Measurements from ENCODE around the gene CPT1A.

The CPT1A gene

DNA sequence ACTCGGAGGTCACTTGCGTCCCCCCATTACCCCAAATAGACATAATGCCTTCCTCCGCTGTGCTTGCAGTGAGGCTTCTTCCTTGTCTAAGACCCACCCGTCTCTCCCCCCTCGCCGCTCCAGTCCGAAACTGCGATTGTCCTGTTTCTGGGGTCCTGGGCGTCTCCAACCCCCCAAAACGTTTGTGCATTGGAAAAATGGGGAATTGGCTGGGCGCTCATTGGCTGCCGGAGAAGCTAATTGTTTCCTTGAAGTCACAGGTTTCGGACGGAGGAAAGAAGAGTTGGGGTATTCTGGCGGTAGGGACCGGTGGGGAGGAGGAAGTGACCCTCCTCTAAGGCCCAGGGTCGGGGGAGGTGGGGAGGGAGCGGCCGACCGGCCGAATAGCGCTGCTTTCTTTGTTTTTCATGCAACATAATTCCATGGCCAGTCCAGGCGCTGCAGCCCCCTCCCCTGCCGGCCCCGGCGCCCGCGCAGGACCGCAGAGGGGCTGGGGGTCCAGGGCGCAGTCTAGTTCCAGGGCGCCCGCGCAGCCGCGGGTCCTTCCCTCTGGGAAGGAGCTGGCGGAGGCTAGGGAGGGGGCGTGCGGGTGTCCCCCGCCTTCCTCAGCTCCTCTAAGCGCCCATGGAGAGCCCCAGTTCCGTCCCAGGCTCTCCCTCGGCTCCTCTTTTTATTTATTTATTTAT lies 12.7 kb upstream of the CPT1A start:
- peak overlapping the region; percentile 25 to 75 for H3K4me3 ChIP-seq (ENCODE audit: low read depth in 1 of 2, low read length in 2 of 2)
- peaks cover 7 to 10% of the 10 kb centered on the region in 2 donors for H3K27me3 ChIP-seq (ENCODE audit: control insufficient read depth in 1 of 2, insufficient read depth in 2 of 2, low read length in 2 of 2)
- H3K4me1 ChIP-seq (ENCODE audit: control insufficient read depth in 1 of 2, insufficient read depth in 2 of 2, low read length in 2 of 2), result peaks cover 14 to 28% of the 10 kb centered on the region in 2 donors

DNA sequence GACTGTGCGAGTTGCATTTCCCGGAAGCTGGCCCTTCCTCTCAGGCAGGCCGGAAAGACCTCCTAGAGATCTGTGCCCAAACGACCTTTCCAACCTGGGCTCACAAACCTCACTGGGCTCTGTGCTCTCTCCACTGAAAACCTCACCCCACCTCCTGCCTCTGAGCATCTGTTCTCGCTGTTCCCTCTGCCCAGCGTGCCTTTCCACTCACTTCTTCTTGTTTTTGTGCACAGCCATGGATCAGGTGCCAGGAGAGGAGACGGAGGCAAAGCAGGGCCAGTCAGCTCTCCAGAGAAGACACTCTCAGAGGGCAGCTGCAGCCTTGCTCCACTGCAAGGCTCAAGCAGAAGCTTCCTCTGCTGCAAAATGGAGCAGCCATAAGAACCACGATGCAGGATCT lies 10.9 kb upstream of the CPT1A start:
- Histone ChIP-seq H3K9me3 (ENCODE audit: control insufficient read depth in 1 of 2, low read length in 2 of 2) (no peaks in the 10 kb centered on the region), H3K36me3 (ENCODE audit: control insufficient read depth in 1 of 2, insufficient read depth in 2 of 2, low read length in 2 of 2) (no peaks in the 10 kb centered on the region), H3K9ac (ENCODE audit: low read depth in 1 of 2, low read length in 2 of 2) (no peak overlapping the region), H3K4me1 (ENCODE audit: control insufficient read depth in 1 of 2, insufficient read depth in 2 of 2, low read length in 2 of 2) (peaks cover 10 to 28% of the 10 kb centered on the region in 2 donors), H3K27me3 (ENCODE audit: control insufficient read depth in 1 of 2, insufficient read depth in 2 of 2, low read length in 2 of 2) (peaks cover 7 to 10% of the 10 kb centered on the region in 2 donors), H3K4me3 (ENCODE audit: low read depth in 1 of 2, low read length in 2 of 2) (no peak overlapping the region), H3K27ac (ENCODE audit: low read depth, low read length) (no peak overlapping the region)

More for the DNA sequence above, 12.7 kb upstream of the CPT1A start:
- no peak overlapping the region for H3K9ac ChIP-seq (ENCODE audit: low read depth in 1 of 2, low read length in 2 of 2)
- no peaks in the 10 kb centered on the region for H3K36me3 ChIP-seq (ENCODE audit: control insufficient read depth in 1 of 2, insufficient read depth in 2 of 2, low read length in 2 of 2)
- no peak overlapping the region for H3K27ac ChIP-seq (ENCODE audit: low read depth, low read length)
- H3K9me3 ChIP-seq (ENCODE audit: control insufficient read depth in 1 of 2, low read length in 2 of 2), result no peaks in the 10 kb centered on the region

DNA sequence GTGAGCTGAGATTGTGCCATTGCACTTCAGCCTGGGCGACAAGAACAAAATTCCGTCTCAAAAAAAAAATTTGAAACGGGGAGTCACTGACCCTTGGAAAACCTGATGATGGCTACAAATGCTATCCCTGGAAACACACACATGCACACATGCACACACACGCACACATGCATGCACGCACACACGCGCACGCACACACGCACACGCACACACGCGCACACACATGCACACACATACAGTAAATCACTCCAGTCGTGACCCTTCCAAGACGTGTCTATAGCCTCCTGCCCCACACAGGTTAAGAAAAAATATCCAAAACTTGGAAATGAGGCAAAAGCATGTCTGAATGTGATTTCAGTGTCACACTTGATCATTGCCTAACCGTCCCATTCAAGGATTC lies 6.7 kb upstream of the CPT1A start:
- Histone ChIP-seq H3K9me3 (ENCODE audit: control insufficient read depth in 1 of 2, low read length in 2 of 2) (no peaks in the 10 kb centered on the region), H3K9ac (ENCODE audit: low read depth in 1 of 2, low read length in 2 of 2) (no peak overlapping the region), H3K36me3 (ENCODE audit: control insufficient read depth in 1 of 2, insufficient read depth in 2 of 2, low read length in 2 of 2) (no peaks in the 10 kb centered on the region), H3K27ac (ENCODE audit: low read depth, low read length) (no peak overlapping the region), H3K4me3 (ENCODE audit: low read depth in 1 of 2, low read length in 2 of 2) (no peak overlapping the region), H3K4me1 (ENCODE audit: control insufficient read depth in 1 of 2, insufficient read depth in 2 of 2, low read length in 2 of 2) (peaks cover 8 to 9% of the 10 kb centered on the region in 2 donors), H3K27me3 (ENCODE audit: control insufficient read depth in 1 of 2, insufficient read depth in 2 of 2, low read length in 2 of 2) (no peaks in the 10 kb centered on the region)

DNA sequence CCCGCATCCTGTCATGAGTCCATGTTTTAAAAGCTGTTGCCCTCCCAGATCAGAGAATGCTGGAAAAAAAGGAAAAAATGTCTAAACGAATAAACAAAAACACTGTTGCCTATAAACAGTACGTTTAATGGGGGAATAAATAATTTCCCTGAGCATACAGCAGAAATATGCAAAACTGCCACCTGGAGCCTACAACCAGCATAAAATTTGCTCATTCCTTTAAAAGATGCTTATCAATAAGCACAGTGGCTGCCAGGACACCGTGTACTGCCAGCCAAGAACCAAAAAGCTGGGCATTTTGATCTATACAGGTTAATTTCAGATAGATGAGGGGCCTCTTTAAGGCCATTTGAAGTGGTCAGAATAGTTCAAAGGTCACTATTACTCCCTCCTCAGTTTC lies 5.7 kb upstream of the CPT1A start:
- Histone ChIP-seq H3K4me1 (ENCODE audit: control insufficient read depth in 1 of 2, insufficient read depth in 2 of 2, low read length in 2 of 2) (peaks cover 19% of the 10 kb centered on the region in 2 donors), H3K9ac (ENCODE audit: low read depth in 1 of 2, low read length in 2 of 2) (no peak overlapping the region), H3K27me3 (ENCODE audit: control insufficient read depth in 1 of 2, insufficient read depth in 2 of 2, low read length in 2 of 2) (no peaks in the 10 kb centered on the region), H3K9me3 (ENCODE audit: control insufficient read depth in 1 of 2, low read length in 2 of 2) (no peaks in the 10 kb centered on the region), H3K27ac (ENCODE audit: low read depth, low read length) (no peak overlapping the region), H3K36me3 (ENCODE audit: control insufficient read depth in 1 of 2, insufficient read depth in 2 of 2, low read length in 2 of 2) (no peaks in the 10 kb centered on the region), H3K4me3 (ENCODE audit: low read depth in 1 of 2, low read length in 2 of 2) (no peak overlapping the region)

DNA sequence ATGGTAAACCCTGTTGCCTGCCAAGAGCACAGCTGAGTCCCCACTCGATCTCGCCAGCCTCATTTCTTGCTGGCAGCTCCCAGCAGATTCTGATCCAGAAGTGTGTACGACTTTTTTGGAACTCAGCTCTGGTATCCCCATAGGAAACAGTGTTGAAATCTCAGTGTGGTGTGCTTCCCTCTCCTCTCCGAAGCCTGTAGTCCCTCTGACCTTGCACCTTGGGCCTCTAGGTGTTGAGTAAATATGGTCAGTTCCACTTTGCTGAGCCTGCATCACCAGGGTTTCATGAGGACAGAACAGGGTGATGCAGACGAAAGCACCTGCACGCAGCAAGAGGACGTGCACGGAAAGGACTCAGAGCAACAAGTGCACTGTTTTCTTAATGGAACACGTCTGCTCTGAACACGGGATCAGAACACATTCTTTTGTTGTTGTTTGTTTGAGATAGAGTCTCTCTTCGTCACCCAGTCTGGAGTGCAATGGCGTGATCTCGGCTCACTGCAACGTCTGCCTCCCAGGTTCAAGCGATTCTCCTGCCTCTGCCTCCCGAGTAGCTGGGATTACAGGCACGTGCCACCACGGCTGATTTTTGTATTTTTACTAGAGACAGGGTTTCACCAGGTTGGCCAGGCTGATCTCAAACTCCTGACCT lies 3.8 kb upstream of the CPT1A start:
- H3K4me1 ChIP-seq (ENCODE audit: control insufficient read depth in 1 of 2, insufficient read depth in 2 of 2, low read length in 2 of 2), result peaks cover 23 to 24% of the 10 kb centered on the region in 2 donors
- no peaks in the 10 kb centered on the region for H3K9me3 ChIP-seq (ENCODE audit: control insufficient read depth in 1 of 2, low read length in 2 of 2)
- no peaks in the 10 kb centered on the region for H3K36me3 ChIP-seq (ENCODE audit: control insufficient read depth in 1 of 2, insufficient read depth in 2 of 2, low read length in 2 of 2)
- H3K9ac ChIP-seq (ENCODE audit: low read depth in 1 of 2, low read length in 2 of 2), result no peak overlapping the region
- H3K27ac ChIP-seq (ENCODE audit: low read depth, low read length), result no peak overlapping the region
- H3K4me3 ChIP-seq (ENCODE audit: low read depth in 1 of 2, low read length in 2 of 2), result no peak overlapping the region
- no peaks in the 10 kb centered on the region for H3K27me3 ChIP-seq (ENCODE audit: control insufficient read depth in 1 of 2, insufficient read depth in 2 of 2, low read length in 2 of 2)

DNA sequence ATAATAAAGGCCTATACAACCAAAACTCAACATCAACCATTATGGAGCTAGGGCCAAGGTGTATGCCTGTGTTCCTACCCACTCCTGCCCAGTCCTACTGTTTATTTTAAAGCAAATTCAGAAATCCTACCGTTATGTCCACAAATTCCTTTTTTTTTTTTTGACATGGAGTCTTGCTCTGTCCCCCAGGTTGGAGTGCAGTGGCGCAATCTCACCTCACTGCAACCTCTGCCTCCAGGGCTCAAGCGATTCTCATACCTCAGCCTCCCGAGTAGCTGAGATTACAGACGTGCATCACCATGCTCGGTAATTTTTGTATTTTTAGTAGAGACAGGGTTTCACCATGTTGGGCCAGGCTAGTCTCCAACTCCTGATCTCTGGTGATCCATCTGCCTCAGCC lies 3.1 kb upstream of the CPT1A start:
- H3K9ac ChIP-seq (ENCODE audit: low read depth in 1 of 2, low read length in 2 of 2), result no peak overlapping the region
- no peaks in the 10 kb centered on the region for H3K9me3 ChIP-seq (ENCODE audit: control insufficient read depth in 1 of 2, low read length in 2 of 2)
- no peaks in the 10 kb centered on the region for H3K27me3 ChIP-seq (ENCODE audit: control insufficient read depth in 1 of 2, insufficient read depth in 2 of 2, low read length in 2 of 2)
- H3K27ac ChIP-seq (ENCODE audit: low read depth, low read length), result no peak overlapping the region
- no peak overlapping the region for H3K4me3 ChIP-seq (ENCODE audit: low read depth in 1 of 2, low read length in 2 of 2)
- peaks cover 23 to 29% of the 10 kb centered on the region in 2 donors for H3K4me1 ChIP-seq (ENCODE audit: control insufficient read depth in 1 of 2, insufficient read depth in 2 of 2, low read length in 2 of 2)
- H3K36me3 ChIP-seq (ENCODE audit: control insufficient read depth in 1 of 2, insufficient read depth in 2 of 2, low read length in 2 of 2), result no peaks in the 10 kb centered on the region

DNA sequence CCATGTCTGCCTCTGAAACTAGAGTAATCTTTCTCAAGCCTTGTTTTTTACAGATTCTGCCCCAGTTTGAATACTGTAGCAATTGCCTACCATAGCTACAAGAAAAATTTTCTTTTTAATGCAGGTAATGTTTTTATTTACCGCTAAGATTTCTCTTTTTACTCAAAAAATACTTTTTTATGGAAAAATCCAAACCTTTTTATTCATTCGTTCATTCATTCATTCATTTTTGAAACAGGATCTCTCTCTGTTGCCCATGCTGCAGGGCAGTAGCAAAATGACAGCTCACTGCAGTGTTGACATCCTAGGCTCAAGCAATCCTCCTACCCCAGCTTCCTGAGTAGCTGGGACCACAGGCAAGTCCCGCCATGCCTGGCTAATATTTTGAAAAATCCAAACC lies 2.7 kb upstream of the CPT1A start:
- Histone ChIP-seq H3K9me3 (ENCODE audit: control insufficient read depth in 1 of 2, low read length in 2 of 2) (no peaks in the 10 kb centered on the region), H3K27me3 (ENCODE audit: control insufficient read depth in 1 of 2, insufficient read depth in 2 of 2, low read length in 2 of 2) (no peaks in the 10 kb centered on the region), H3K4me3 (ENCODE audit: low read depth in 1 of 2, low read length in 2 of 2) (peak overlapping the region in 1 of 2 donors; percentile 72), H3K27ac (ENCODE audit: low read depth, low read length) (peak overlapping the region; percentile 74), H3K36me3 (ENCODE audit: control insufficient read depth in 1 of 2, insufficient read depth in 2 of 2, low read length in 2 of 2) (no peaks in the 10 kb centered on the region), H3K9ac (ENCODE audit: low read depth in 1 of 2, low read length in 2 of 2) (peak overlapping the region; percentile 39 to 41), H3K4me1 (ENCODE audit: control insufficient read depth in 1 of 2, insufficient read depth in 2 of 2, low read length in 2 of 2) (peaks cover 23 to 33% of the 10 kb centered on the region in 2 donors)

DNA sequence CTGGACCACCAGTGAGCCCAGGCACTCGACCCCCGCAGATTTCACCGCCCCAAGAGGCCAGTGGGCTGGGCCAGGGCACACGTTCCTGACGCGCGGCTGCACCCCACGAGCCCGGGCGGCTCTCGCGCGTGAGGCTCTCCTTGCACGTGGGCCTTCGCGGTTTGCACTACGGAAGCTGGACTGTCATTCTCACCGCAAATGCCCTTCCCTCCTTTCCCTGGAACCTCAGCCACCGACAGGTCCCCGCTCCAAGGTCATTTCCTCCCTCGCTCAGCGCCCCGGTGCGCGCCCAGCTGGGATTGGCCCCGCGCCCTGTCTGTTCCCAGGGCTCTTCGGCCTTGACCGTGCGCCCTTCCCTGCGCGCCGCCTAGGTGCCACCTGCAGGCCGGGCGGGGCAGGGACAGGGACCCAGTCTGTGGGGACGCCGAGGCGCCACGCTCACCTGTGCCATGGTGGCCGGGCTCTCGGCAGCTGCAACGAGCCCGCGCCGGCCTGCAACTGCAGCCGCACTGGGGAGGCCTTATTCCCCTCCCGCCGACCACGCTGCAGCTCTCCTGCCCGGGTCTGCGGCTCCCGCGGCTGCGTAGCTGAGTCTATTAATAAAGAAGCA lies 2.1 kb upstream of the CPT1A start:
- Histone ChIP-seq H3K36me3 (ENCODE audit: control insufficient read depth in 1 of 2, insufficient read depth in 2 of 2, low read length in 2 of 2) (no peaks in the 10 kb centered on the region), H3K4me1 (ENCODE audit: control insufficient read depth in 1 of 2, insufficient read depth in 2 of 2, low read length in 2 of 2) (peaks cover 23 to 34% of the 10 kb centered on the region in 2 donors), H3K4me3 (ENCODE audit: low read depth in 1 of 2, low read length in 2 of 2) (peak overlapping the region; percentile 72 to 82), H3K27me3 (ENCODE audit: control insufficient read depth in 1 of 2, insufficient read depth in 2 of 2, low read length in 2 of 2) (no peaks in the 10 kb centered on the region), H3K27ac (ENCODE audit: low read depth, low read length) (peak overlapping the region; percentile 74), H3K9me3 (ENCODE audit: control insufficient read depth in 1 of 2, low read length in 2 of 2) (no peaks in the 10 kb centered on the region), H3K9ac (ENCODE audit: low read depth in 1 of 2, low read length in 2 of 2) (peak overlapping the region; percentile 41 to 72)

DNA sequence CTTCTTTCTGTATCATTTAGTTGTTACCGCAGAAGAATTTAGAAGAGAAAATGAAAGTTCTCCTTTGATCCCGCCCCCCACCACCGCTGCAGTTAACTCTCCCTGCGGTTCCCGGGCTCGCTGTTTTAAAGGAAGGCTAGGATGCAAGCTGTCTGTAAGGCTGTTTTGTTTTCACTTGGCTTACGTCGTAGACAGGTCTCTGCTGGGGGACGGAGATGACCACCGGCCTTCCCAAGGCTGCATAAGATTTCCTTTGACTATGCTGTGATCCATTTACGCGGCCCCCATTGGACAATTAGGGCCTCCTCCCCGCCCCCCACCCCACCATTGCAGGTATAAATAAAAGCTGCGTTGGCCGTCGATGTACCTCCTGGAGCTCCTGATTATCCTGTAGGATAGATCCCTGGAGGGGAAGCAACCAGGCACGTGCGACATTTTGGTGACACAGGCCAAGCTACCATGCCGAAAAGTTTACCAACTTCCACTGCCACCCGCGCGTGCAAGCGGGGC lies 1.4 kb upstream of the CPT1A start:
- peaks cover 25 to 41% of the 10 kb centered on the region in 2 donors for H3K4me1 ChIP-seq (ENCODE audit: control insufficient read depth in 1 of 2, insufficient read depth in 2 of 2, low read length in 2 of 2)
- no peaks in the 10 kb centered on the region for H3K27me3 ChIP-seq (ENCODE audit: control insufficient read depth in 1 of 2, insufficient read depth in 2 of 2, low read length in 2 of 2)
- no peaks in the 10 kb centered on the region for H3K36me3 ChIP-seq (ENCODE audit: control insufficient read depth in 1 of 2, insufficient read depth in 2 of 2, low read length in 2 of 2)
- peak overlapping the region; percentile 41 to 72 for H3K9ac ChIP-seq (ENCODE audit: low read depth in 1 of 2, low read length in 2 of 2)
- H3K9me3 ChIP-seq (ENCODE audit: control insufficient read depth in 1 of 2, low read length in 2 of 2), result no peaks in the 10 kb centered on the region
- peak overlapping the region; percentile 72 to 82 for H3K4me3 ChIP-seq (ENCODE audit: low read depth in 1 of 2, low read length in 2 of 2)
- no peak overlapping the region for H3K27ac ChIP-seq (ENCODE audit: low read depth, low read length)

DNA sequence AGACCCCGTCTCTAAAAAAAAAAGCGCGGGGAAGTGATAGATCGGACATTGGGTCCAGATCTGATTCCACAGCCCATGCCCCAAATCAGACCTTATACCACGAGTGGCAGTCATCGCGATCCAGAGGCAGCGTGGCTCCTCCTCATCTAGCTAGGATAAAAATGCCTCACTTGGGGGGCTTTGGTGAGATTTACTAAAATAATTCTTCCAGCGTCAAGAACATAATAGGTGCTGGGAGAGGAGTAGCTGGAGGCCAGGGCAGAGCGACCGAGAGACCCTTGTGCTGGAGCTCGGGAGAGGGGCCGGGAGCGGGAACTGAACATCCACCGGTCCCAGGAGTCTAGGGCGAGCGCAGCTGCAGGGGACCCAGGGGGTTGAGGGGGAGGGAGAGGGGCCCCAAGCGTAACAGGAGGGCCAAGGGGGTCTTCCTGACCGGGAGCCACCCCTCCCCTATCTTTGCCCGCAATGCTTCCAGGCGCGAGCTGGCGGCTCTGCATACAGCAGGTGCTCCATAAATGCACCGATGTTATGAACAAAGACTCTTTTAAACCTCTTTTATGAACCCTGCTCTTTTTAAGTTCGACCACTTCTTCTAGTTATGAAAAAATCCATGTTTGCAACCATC lies 823 bp upstream of the CPT1A start:
- Histone ChIP-seq H3K27ac (ENCODE audit: low read depth, low read length) (no peak overlapping the region), H3K27me3 (ENCODE audit: control insufficient read depth in 1 of 2, insufficient read depth in 2 of 2, low read length in 2 of 2) (no peaks in the 10 kb centered on the region), H3K36me3 (ENCODE audit: control insufficient read depth in 1 of 2, insufficient read depth in 2 of 2, low read length in 2 of 2) (peaks cover 0 to under 1% of the 10 kb centered on the region in 2 donors), H3K9me3 (ENCODE audit: control insufficient read depth in 1 of 2, low read length in 2 of 2) (no peaks in the 10 kb centered on the region), H3K4me1 (ENCODE audit: control insufficient read depth in 1 of 2, insufficient read depth in 2 of 2, low read length in 2 of 2) (peaks cover 31 to 46% of the 10 kb centered on the region in 2 donors), H3K9ac (ENCODE audit: low read depth in 1 of 2, low read length in 2 of 2) (peak overlapping the region; percentile 41 to 72), H3K4me3 (ENCODE audit: low read depth in 1 of 2, low read length in 2 of 2) (peak overlapping the region; percentile 72 to 82)

Data from duodenal mucosa (tissue), 2 donors.